Neural progenitor cell (in vitro differentiated cells): ENCODE measurements around the gene NUP93.

Source experiments
- EZH2 ChIP-seq: fragments of 200-600 bp; sonication (generic); IDR thresholded peaks from 2 replicates; pipeline ENCODE4 v1.6.1; 2017; ENCODE audit warnings: antibody characterized with exemption, mild to moderate bottlenecking, moderate library complexity
- EZH2phosphoT487 ChIP-seq: fragments of 200-600 bp; sonication (generic); IDR thresholded peaks from 2 replicates; pipeline ENCODE4 v1.6.1; 2017; ENCODE audit warnings: antibody characterized with exemption
- TF ChIP-seq, protein P1 (sequence below): fragments of 200-600 bp; sonication (generic); IDR thresholded peaks from 2 replicates; pipeline ENCODE4 v1.5.1; 2017; ENCODE audit warnings: antibody characterized with exemption, mild to moderate bottlenecking

DNA sequence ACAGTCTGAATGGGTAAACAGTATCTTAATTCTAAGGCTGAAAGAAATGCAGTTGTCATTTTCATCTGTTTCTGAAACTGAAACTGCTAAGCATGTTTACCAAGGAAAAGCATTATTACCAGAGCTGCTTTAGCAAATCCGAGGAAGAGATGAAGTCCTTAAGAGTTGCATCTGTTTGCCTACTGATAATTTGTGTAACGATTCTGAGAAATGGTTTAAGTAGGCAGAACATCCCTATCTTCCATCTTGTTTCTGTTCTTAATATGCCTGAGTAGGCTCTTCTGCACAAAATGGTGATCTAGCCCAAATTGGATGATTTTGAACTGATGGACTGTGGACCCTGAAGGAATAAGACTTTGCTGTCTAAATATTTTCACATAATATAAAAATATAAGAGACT, 34.9 kb downstream of the NUP93 start:
- TF ChIP-seq, protein P1, sequence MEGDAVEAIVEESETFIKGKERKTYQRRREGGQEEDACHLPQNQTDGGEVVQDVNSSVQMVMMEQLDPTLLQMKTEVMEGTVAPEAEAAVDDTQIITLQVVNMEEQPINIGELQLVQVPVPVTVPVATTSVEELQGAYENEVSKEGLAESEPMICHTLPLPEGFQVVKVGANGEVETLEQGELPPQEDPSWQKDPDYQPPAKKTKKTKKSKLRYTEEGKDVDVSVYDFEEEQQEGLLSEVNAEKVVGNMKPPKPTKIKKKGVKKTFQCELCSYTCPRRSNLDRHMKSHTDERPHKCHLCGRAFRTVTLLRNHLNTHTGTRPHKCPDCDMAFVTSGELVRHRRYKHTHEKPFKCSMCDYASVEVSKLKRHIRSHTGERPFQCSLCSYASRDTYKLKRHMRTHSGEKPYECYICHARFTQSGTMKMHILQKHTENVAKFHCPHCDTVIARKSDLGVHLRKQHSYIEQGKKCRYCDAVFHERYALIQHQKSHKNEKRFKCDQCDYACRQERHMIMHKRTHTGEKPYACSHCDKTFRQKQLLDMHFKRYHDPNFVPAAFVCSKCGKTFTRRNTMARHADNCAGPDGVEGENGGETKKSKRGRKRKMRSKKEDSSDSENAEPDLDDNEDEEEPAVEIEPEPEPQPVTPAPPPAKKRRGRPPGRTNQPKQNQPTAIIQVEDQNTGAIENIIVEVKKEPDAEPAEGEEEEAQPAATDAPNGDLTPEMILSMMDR: no peak
- TF ChIP-seq EZH2 (no peak), EZH2phosphoT487 (no peak)
